HG03378 (cell line): ENCODE results near the gene AMOTL1.

Source experiments
- ATAC-seq: cut with Tn5 transposase; IDR thresholded peaks from one replicate; pipeline ENCODE4 v1.9.1; 2021; ENCODE audit warnings: mild to moderate bottlenecking, moderate library complexity; ENCODE audit not compliant: unreplicated experiment

AMOTL1 gene

DNA sequence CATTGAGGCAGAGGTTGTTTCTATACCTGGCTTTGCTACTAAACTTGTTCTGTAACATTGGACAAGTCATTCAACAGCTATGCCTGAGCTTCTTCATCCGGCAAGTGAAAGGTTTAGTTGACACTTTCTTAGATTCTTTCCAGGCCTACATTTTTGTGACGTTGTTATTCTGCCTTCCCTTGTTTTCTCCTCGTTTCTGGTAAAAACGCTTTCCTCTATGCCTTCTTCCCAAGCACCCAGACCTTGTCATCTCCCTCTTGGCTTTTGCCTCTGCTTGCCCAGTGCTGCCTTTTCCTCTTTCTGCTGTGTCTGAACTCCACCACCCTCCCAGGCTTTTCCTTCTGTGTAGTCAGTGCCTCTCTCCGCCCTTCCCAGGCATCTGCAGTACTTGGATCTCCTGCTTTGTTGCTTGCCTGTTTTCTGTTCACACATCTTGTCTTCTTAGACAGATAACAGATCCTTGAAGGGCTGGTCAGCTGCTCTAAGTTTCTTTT lies 1.4 kb upstream of the AMOTL1 start:
- no peak for ATAC-seq

DNA sequence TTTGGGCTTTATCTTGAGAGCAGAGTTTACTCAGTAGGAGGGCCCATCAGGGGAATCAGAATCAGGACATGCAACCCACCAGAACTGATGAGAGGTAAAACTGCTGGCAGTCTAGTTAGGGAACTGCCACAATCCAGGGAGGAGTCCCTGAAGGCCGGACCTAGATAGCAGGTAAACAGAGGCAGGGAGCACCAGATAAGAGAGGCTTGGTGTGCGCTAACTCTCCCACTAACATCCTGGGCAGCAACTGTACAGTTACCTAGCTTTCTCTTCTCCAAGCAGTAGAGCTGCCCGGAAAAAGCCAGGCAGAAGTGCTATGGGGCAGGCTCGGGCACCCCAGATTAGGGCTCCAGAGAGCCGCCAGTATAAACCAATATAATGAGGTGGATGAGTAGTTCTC lies 865 bp upstream of the AMOTL1 start:
- no peak for ATAC-seq

DNA sequence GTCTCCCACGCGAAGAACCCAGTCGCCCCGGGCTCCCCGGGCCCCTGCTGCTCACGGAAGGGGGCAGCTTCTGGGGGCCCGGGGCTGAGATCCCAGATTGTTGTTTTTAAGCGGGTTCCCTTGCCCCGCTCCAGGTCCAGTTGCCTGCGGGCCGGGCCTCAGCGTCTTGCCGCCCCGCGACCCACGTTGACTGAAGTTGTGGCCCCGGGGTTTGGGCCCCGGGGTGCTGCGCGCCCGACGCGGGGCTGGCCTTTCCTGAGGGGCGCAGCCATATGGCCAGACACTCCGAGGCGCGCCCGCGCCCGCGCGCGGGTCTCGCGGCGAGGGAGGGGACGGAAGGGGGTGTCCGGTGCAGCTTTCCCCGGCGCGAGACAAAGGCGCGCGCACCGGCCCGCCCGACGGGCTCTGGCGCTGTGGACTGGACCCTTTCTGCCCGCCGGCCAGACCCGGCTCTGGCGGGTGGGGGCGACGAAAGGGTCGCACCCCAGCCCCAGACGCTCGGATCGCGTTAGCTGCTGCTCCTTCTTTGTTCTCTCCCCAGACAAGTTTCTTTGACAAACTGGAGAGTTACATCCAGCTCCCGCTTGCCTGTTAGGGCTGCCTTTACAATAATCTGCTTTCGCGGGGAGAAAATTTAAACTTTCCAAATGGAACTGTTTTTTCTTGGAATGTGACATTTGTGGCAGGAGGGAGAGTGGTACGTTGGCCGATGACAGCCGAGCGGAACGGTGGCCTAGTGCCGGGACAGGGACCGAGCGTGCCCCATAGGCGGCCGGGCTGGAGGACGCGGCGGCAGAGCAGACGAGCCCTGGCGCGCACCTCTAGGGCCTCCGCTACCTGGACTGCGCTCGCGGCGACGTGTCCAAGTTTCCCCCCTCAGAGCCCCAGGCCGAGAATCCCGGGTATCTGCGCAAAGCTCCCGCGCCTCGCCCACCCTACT lies 716 bp downstream of the AMOTL1 start:
- no peak for ATAC-seq

DNA sequence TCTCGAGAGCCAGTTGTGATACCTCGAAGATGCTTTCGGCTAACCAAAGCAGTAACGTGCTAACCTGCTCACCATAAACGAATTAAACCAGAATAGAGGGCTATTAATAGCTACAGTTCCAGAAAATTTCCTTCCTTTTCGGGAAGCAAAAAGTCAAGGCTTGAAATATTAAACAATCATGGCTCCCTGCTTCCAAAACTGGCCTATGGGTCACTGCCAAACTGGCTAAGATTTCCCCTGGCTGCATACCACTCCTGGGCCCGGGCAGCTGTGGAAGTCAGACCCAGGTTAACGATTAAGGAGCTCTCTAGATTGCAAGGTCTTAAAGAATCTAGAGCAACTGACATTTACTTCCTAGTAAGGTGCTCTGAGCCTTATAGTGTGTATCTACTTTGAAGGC lies 1.7 kb downstream of the AMOTL1 start:
- no peak for ATAC-seq

DNA sequence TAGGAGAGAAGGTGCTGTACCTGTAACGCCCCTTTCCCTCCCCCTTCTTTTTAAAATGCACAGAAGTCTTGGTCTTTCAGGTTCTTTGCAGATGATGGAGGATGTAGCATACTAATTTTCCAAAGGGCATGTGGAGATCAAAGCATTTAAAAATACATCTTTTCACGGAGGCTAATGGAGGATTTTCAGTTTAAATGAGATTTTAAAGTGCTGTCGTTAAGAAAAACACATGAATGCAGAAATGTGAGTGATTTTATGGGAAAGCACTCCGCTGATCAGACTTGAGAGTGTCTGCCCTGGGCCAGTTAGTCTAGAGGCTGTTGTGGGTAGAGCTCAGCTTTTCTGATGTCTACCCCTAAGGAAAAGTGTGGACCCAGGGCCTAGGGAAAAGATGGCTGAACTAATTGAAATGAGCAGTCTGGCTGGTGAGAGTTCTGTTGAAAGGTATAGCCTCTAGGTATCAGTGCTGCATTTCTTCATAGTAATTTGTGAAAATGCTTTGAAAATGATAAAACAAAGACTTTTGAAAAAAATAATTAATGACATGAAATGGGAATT lies 2.5 kb downstream of the AMOTL1 start:
- ATAC-seq: no peak

DNA sequence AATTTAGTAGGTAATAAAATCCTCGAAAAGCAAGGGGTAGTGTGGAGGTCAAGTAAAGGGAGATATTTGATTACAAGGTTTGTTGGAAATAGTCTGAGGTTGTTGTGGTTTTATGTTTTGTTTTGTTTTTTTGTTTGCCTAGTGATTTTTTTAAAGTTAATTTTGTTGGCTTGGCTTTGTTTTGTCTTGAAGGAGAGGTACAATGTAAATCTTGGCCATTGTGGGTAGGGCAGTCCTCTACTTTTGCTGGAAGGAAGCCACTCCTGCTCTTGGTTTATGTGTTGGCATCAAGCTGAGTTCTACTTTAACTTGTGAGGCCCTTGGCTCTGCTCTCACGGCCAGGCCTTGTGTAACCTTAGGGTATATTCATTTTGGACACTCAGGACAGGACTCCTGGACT lies 3.2 kb downstream of the AMOTL1 start:
- ATAC-seq: no peak

DNA sequence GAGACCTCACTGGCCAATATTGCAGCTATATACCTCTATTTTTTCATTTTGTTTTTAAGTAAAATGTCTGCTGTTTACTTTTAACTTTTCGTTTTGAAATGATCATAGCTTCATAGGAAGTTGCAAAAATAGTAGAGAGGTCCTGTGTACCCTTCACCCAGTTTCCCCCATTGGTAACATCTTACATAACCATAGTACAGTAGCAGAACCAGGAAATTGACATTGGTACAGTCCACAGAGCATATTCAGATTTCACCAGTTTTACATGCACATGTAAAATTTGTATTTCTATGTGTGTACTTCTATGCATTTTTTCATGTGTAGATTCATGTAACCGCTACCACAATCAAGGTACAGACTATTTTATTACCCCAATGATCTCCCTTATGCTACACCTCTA lies 3.8 kb downstream of the AMOTL1 start:
- no peak for ATAC-seq

DNA sequence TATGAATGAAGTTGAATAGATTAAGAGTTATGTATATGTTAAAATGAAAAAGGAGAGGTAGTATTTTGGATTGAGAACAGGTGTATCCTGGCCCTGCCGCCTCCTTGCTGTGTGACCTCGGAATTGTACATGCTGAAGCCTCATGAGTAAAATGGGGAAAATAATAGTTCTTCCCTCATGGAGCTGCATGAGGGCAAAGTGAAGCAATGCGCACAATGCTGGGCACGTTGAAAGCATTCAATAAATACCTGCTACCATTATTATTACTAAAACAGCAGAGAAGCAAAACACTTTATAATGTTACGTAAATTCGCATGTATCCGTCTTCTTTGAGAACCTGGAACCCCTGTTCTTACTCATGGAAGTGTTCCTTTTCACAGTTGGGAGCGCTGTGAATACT lies 5.7 kb downstream of the AMOTL1 start:
- ATAC-seq: no peak

DNA sequence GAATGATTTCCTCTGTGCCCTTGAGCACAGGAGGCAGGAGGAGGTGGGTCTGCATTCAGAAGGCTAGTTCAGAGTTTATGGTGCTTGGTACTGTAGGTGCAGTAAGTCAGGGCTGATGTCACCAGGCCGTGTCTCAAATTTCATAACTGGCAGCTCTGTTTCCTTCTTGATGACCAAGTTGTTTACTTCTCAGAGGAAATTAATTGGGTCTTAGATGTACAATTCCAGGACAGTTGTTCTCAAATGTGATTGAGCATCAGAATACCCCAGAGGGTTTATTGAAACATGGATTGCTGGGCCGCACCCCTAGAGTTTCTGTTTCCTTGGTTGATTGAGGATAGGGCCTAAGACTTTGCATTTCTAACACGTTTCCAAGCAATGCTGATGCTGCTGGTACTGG lies 6.2 kb downstream of the AMOTL1 start:
- ATAC-seq: no peak

DNA sequence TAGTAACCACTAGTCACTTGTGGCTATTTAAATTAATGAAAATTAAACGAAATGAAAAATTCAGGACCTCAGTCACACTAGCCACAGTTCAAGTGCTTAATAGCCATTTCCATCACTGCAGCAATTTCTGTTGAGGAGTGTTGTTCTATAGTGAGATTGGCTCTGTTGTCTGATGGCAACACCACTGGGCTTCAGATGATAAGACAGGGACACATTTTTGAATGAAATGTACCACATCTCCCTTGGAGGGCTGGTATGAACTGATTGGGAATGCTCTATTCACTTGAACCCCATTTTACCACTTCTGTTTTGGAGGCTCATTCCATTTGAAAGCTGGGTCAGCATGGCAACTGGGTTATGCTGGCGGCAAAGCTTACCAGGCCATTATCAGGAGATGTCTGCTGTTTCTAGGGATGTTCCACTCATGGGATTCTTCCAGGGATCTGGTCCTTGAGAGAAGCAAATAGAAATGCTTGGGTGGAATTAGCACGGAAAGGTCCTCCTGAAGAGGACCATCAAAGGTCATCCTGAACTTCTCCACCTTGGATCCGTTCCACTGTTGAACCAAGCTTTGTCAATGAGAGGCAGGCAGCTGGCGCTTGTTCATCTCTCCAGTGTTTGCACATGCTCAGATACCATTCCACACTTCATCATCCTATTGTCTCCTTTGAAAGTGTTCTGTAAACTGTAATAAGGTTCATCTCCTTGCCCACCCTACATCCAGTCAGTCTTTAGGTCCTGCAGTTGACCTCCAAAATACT lies 7.6 kb downstream of the AMOTL1 start:
- no peak for ATAC-seq

DNA sequence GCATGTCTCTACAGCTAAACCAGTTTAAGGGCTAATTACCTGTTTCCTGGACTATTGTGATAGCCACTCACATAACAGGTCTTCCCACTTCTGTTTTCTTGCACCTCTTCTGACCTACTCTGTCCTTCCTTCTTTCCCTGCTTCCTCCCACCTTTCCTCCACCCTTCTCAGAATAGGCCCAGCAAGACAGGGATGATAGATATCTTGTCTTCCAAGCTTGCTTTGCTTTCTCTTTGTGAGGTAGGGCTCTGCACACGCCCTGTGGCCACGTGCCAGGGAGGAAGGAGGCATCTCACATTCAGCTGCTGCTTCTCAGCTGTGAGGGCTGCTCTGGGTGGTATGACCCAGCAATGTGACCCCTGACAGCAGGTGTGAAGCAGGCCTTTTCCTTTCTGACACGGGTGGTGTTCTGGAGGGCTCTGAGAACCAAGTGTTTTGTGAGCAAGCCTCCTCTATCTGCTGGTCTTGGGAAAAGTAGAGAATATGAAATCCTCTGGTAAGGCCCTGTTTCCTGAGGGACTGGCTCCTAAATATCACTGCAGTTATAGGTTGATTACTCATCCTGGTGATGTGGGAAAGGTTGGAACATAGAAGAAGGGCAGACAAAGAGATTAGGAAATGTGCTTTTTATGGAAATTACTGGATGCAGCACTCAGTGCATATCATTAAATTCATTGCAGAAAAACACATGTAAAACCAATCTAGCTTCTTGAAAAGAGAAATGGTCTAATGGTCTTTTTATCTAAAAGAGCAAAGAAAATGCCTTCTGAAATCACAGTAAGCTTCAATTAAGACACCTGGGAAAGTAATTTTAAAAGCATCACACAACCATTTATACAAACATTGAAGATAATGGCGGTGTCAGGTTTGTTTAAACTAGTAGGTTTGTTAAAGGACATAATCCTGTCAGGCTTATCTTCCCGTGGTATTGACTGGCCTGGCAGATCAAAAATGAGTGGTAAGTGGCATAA lies 8.5 kb downstream of the AMOTL1 start:
- ATAC-seq: no peak

DNA sequence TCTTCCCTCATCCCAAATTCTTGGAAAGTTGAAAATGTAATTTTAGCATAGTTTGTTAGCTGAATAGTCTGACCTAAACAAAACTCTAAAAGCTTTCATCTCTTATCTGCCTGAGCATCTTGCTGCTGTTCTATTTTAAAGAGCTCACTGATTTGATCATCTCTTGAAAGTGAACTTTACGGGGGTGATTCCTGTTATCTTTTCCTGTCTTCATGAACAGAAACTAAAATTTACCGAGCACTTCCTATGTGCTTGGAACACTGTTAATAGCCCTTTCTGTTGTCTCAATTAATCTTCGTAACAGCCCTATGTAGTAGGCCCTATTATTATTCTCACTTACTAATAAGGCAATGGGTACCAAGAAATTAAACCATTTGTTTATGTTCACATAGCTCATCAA lies 12.3 kb downstream of the AMOTL1 start:
- no peak for ATAC-seq

DNA sequence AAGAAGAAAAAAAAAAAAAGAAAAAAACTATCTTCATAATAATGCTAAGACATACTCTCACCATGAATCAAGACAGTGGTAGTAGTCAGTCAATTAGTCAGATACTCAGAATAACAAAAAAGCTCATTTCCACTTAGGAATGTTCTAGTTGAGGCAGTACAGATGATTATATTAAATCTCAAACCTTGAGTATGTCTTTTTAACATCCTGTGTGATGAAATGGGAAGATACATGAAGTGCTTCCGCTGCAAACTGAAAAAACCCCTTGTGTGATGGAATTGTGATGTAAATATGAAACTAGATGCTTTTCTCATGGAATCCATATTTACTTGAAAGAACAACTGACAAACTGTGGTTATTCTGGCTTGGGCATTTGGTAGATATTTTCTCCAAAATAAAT lies 13.7 kb downstream of the AMOTL1 start:
- ATAC-seq: no peak

DNA sequence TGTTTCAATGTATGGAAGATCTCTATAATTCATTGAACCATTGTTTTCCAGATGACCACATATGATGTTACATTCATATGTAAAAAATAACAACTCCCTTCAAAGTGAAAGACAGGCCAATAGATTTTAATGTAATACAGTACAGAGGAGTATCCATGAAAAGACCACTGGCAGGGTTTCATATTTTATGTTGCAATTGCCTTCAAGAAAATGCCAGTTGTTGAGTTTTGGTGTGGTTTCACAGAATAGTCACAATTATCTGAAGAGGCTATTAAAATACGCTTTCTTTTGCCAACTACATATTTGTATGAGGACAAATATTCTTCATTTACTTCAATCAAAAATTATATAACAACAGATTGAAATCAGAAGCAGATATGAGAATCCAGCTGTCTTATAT lies 14.3 kb downstream of the AMOTL1 start:
- no peak for ATAC-seq

DNA sequence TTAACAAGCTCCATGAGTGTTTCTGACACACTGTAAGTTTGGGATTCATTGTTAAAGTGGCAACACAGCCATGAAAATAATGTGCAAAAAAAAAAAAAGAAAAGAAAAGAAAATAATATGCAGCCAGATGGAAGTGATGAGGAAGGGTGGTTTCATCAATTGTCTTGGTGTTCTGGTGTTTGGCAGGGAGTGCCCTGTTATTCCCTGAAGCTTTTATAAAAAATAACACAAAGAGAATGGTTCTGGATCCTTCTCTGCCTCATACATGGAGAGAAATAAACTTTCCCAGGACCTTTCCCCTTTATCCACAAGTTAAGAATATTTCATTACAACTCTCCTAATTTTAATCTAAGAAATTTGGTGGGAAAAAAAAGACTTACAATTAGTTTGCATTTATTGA lies 16.7 kb downstream of the AMOTL1 start:
- ATAC-seq: no peak

DNA sequence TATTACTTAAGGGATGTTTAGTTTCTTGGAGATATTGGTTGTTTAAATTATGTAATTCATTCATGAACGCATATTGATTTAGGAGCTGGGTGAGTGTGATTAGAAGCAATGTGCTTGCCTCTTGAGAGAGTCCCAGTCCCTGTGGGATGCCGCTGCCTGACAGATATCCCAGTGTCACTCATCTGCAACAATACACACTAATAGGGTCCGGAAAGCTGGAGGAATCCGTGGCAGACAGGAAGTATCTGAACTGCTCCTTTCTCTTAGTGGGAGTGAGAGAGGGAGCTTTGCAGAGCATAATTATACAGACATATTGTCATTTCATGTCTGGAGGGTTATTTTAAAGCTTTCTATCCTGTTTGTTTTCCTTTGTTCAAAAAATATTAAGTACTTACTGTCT lies 17.4 kb downstream of the AMOTL1 start:
- ATAC-seq: no peak

DNA sequence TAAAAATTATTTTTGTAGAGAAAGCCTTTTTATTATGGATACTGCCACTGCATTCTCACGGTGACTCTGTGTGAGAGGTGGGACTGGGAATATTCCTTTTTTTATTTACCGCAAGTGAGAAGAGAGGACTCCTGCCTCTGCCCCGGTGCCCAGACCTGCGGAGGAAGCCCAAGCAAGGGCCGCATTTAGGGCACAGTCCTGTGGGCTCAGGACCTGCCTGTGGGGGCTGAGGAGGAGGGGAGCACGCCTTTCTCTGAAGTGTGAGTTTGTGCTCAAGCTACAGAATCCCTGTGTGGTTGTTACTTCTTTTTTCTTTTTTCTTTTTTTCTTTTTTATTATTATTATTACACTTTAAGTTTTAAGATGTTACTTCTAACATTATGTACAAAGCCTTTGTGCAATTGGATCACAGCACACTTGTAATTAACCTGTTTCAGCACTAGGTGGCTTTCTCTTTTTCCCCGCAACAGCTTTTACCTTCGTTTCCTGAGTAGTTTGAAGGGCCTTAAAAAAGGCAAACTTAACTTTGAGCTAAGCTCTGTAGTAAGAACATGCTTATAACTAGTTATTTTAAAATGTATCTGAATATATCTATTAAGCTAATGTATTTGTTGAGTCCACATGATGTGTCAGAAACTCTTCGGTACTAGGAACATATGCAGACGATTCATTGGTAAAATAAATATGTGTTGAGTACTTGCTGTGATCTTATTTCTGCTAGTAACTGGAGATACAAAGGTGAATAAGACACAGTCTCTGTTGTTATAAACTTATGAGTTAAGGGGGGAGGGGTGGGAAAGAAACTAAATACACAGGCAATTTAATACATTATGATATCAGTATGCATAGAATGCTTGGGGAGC lies 18.3 kb downstream of the AMOTL1 start:
- no peak for ATAC-seq

DNA sequence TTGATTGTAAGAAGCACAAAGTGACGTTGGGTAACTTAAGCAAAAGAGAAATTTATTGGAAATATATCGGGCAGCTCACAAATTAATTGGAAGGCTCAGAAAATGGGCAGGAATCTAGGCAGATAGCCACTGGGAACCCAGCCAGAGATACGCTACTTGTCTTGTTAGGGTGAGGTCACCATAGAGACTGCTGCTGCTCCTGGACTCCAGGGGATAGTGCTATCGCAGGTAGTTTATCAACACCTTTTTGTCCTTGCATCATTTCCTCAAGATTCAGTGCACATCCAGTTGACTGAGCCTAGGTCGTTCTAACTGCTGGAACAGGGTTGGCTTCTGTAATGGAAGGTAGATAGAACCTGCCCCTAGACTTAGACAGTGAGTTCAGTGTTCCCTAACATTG lies 19.6 kb downstream of the AMOTL1 start:
- no peak for ATAC-seq

DNA sequence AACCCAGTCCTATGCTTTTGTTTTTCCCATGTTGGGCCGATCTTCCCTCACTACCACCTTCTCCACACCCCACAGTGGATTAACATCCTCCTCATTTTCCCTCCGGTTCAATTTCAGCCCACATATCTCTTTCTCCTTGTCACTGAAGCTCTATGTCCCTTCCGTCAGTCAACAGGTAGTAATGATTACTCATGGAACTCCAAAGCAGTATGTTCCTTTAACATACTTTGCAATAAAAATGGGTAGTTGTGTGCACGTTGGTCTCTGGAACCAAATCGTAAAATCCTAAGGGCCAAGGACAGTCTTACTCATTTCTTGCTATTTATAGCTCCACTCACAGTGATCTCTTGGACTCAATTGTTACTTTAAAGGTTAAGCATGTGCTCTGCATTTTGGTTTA lies 20.2 kb downstream of the AMOTL1 start:
- ATAC-seq: no peak

DNA sequence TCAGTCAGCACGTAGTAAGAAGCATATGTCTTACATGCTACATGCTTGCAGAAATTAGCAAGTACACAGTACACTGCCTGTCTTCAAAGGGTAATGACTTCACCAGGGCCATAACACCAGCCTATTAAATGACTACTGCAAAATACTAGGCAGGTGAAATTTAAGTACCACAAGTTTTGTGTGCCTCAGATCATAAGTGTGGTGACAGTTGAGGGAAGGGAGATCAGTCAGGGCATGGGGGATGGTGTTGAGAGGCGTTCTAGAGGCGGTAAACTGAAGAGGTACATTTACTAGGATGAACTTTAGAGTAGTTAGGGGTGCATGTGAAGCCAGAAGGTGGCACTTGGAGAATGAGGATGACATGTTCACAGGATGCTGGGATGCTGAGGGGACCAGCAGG lies 22.0 kb downstream of the AMOTL1 start:
- ATAC-seq: no peak
